Thoracic aorta (tissue), 2 donors: ENCODE measurements around the gene AHCY. TPM values are rescaled to one million over a fixed set of nuclear protein-coding genes. Genes with fewer than 3 reads are reported as not detected.
"Not testable (repeated sequence)": the region's sequence is repeated elsewhere in the genome, so short reads cannot be mapped to it uniquely, and the experiment has no call there.

Experiments
- ATAC-seq: fragments of 150-250 bp; one replicate; pipeline ENCODE4 v1.8.0; 2017; ENCODE audit warnings: low read depth; ENCODE audit not compliant: insufficient number of reproducible peaks, low FRiP score
- DNase-seq: peaks from one replicate; pipeline ENCODE4 v3.0.0-alpha.2; 2020; ENCODE audit warnings: low spot score
- H3K27ac ChIP-seq, 2 donors: fragments of 200-600 bp; sonication (generic); 1 replicate in 1 of 2; 2 replicates in 1 of 2; pipeline ENCODE4 v1.5.1; 2016; ENCODE audit warnings: mild to moderate bottlenecking in 2 of 2, moderate library complexity in 2 of 2
- H3K27me3 ChIP-seq: fragments of 200-600 bp; sonication (generic); replicated peaks from 2 replicates; pipeline ENCODE4 v1.6.0; 2016; ENCODE audit warnings: mild to moderate bottlenecking; ENCODE audit not compliant: insufficient read depth
- H3K36me3 ChIP-seq: fragments of 200-600 bp; sonication (generic); one replicate; pipeline ENCODE4 v1.5.1; 2016
- H3K4me1 ChIP-seq, 2 donors: fragments of 200-600 bp; sonication (generic); 1 replicate in 1 of 2; 2 replicates in 1 of 2; pipeline versions ENCODE4 v1.5.1 to v1.6.0; 2016; ENCODE audit warnings: low read depth in 2 of 2, mild to moderate bottlenecking in 1 of 2; ENCODE audit not compliant: control insufficient read depth in 1 of 2
- H3K4me3 ChIP-seq: fragments of 200-600 bp; sonication (generic); 2 replicates; pipeline ENCODE4 v1.5.1; 2016; ENCODE audit warnings: mild to moderate bottlenecking
- H3K9me3 ChIP-seq: fragments of 200-600 bp; sonication (generic); 2 replicates; pipeline ENCODE4 v1.5.1; 2016
- total RNA-seq, 2 donors: library from RNA; depleted of rRNA; stranded (reverse); fragments of >200 nt; gene quantifications; one replicate each; pipeline versions ENCODE4 v1.1.0 to v1.2.3, GENCODE V29; 2016
- TF ChIP-seq, protein P1 (sequence below): fragments of 200-600 bp; sonication (generic); IDR thresholded peaks from one replicate; pipeline ENCODE4 v1.5.1; 2019; ENCODE audit warnings: antibody characterized with exemption

Gene AHCY
- total RNA-seq, 2 donors from 2014 or later: 38.7 to 71.8 TPM

DNA sequence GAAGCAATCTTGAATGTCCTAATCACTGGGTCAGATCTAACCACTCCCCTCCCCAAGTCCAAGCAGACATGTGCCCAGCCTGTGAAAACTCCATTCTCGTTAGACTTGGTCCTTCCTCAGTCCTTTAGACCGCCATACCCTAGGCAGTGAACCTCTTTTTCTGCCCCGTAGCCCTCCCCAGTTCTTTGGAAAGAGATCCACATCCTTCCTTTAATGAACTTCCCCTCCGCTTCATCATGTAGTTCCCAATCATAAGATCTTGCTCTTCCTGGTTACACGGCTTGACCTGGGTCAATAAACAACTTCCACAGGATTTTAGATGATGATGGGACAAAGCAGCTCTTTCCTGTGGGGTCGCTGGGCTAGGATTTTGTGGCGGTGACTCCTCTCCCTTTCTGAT is 9.6 kb downstream of the AHCY start:
- TF ChIP-seq, protein P1, sequence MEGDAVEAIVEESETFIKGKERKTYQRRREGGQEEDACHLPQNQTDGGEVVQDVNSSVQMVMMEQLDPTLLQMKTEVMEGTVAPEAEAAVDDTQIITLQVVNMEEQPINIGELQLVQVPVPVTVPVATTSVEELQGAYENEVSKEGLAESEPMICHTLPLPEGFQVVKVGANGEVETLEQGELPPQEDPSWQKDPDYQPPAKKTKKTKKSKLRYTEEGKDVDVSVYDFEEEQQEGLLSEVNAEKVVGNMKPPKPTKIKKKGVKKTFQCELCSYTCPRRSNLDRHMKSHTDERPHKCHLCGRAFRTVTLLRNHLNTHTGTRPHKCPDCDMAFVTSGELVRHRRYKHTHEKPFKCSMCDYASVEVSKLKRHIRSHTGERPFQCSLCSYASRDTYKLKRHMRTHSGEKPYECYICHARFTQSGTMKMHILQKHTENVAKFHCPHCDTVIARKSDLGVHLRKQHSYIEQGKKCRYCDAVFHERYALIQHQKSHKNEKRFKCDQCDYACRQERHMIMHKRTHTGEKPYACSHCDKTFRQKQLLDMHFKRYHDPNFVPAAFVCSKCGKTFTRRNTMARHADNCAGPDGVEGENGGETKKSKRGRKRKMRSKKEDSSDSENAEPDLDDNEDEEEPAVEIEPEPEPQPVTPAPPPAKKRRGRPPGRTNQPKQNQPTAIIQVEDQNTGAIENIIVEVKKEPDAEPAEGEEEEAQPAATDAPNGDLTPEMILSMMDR: no peak
- Histone ChIP-seq H3K27me3 (no peaks in the 10 kb centered on the region), H3K27ac (no peak overlapping the region), H3K36me3 (peaks cover 39% of the 10 kb centered on the region), H3K4me3 (no peak overlapping the region), H3K9me3 (no peaks in the 10 kb centered on the region), H3K4me1 (no peaks in the 10 kb centered on the region)
- ATAC-seq (no peak), DNase-seq (no peak)

DNA sequence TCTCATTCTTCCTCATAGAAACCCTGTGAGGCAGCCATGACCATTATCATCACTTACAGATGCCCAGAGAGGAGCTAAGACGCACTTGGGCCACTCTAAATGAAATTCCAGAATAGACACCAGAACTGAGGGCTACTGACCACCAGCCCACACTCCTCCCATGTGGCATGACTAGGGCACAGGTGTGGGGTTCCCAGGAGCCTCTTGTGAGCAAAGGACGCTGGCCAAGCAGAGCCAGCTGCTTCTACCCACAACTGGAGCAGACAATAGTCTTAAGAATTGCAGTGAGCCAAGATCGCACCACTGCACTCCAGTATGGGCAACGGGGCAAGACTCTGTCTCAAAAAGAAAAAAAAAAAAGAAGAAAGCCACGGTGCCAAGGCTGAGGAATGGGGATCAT is 10.0 kb downstream of the AHCY start:
- Histone ChIP-seq H3K4me1 (no peaks in the 10 kb centered on the region), H3K27me3 (no peaks in the 10 kb centered on the region), H3K9me3 (no peaks in the 10 kb centered on the region), H3K36me3 (peaks cover 39% of the 10 kb centered on the region), H3K27ac (no peak overlapping the region), H3K4me3 (no peak overlapping the region)
- TF ChIP-seq, protein P1: no peak
- no peak for DNase-seq
- no peak for ATAC-seq

DNA sequence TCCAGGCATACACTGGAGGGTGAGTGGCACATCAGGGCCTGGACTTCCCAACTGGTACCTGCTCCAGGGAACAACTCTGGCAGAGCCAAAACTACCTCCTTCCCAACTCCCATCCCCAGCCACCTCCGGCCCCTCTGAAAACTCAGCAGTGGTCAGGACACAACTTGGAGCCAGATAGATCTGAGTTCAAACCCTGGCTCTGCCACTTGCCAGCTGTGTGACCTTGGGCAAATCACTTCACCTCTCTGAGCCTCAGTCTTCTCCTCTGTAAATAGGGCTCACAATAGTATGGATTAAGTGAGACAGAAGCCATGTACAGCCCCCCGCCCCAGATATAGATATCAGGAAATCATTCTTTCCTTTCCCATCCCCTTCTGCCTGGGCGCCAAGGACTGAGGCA is 10.7 kb downstream of the AHCY start:
- H3K4me1 ChIP-seq: no peaks in the 10 kb centered on the region
- TF ChIP-seq, protein P1: no peak
- no peak for DNase-seq
- no peak overlapping the region for H3K4me3 ChIP-seq
- H3K36me3 ChIP-seq: peaks cover 42% of the 10 kb centered on the region
- no peak for ATAC-seq
- H3K9me3 ChIP-seq: no peaks in the 10 kb centered on the region
- no peak overlapping the region for H3K27ac ChIP-seq
- no peaks in the 10 kb centered on the region for H3K27me3 ChIP-seq

DNA sequence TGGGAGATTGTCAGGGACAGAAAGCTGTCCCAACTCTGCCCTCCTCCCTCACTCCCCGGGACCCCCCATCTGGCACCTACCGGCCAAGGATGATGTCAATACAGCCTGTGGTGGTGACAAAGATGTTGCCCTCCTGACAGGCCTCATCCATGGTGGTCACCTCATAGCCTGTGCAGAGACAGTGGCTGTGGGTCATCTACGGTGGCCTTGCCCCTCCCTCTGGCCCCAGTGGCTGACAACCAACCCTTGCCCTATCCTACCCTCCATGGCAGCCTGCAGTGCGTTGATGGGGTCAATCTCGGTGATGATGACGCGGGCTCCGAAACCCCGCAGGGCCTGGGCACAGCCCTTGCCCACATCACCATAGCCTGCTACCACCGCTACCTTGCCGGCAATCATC is 12.7 kb downstream of the AHCY start:
- ATAC-seq: no peak
- TF ChIP-seq, protein P1: no peak

DNA sequence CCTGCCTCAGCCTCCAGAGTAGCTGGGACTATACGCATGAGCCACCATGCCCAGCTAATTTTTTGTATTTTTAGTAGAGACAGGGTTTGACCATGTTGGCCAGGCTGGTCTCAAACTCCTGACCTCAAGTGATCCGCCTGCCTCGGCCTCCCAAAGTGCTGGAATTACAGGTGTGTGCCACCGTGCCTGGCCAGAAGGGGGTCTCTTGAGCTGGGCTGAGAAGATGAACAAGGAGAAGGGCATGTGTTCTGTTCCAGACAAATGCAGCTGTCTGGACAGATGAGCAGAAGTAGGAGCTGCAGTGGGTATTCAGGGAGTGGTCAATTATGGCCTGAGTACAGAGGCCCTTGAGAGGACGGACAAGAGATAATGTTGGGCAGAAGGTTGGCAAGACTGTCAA is 15.7 kb downstream of the AHCY start:
- H3K27me3 ChIP-seq, H3K4me1 ChIP-seq, H3K4me3 ChIP-seq, ATAC-seq, H3K27ac ChIP-seq, H3K9me3 ChIP-seq, DNase-seq: not testable (repeated sequence)
- peaks cover 39% of the 10 kb centered on the region for H3K36me3 ChIP-seq

More for the DNA sequence above, 12.7 kb downstream of the AHCY start:
- no peak overlapping the region for H3K4me3 ChIP-seq
- peaks cover 42% of the 10 kb centered on the region for H3K36me3 ChIP-seq
- no peaks in the 10 kb centered on the region for H3K9me3 ChIP-seq
- H3K27ac ChIP-seq: no peak overlapping the region
- no peaks in the 10 kb centered on the region for H3K4me1 ChIP-seq
- H3K27me3 ChIP-seq: no peaks in the 10 kb centered on the region
- DNase-seq: no peak

DNA sequence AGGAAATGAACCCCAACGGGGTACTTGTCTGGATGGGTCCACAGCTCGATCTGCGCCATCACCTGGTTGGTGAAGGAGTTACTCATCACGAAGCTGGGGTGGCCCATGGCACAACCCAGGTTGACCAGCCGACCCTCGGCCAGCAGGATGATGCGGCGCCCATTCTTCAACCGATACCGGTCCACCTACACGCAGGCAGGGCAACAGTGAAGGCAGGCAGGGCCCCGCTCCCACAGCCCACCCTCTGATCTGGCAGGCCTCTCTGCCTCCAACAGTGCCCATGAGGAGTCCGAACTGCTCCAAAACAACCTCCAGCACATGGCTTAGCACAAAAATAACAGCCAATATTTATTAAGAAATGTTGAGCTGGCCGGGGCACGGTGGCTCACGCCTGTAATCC is 17.7 kb downstream of the AHCY start:
- no peak for ATAC-seq
- peaks cover 31% of the 10 kb centered on the region for H3K36me3 ChIP-seq
- TF ChIP-seq, protein P1: no peak

More for the DNA sequence above, 17.7 kb downstream of the AHCY start:
- no peak overlapping the region for H3K27ac ChIP-seq
- H3K27me3 ChIP-seq: no peaks in the 10 kb centered on the region
- H3K4me1 ChIP-seq: no peaks in the 10 kb centered on the region
- DNase-seq: no peak
- no peaks in the 10 kb centered on the region for H3K9me3 ChIP-seq
- no peak overlapping the region for H3K4me3 ChIP-seq
